ENCODE data around the gene OXNAD1. TPM values are rescaled to one million over a fixed set of nuclear protein-coding genes. Genes with fewer than 3 reads are reported as not detected.

Gene OXNAD1
- total RNA-seq, 5 donors from 2014 or later (not counting 1 experiment from before 2014, with no cell fraction given), result 78.5 to 218 (median 101) TPM

- H3K36me3 Mint-ChIP-seq, result peaks cover 44% of the 10 kb centered on the region
- POLR2A ChIA-PET, result interaction anchor here in 1 of 2 donors (0.7 to 1.1 kb wide), 2 partner anchors 27 to 525 kb away, joined by 3 read pairs; no protein-coding TSS in a partner anchor
- WGBS (ENCODE audit: insufficient coverage), result 100% methylated on average over 1 of the region's 5 CpGs
- peak overlapping the region; percentile 6 to 81 (median 37) for H3K4me3 Mint-ChIP-seq
- CTCF ChIA-PET, result interaction anchor here (0.8 to 5.9 kb wide), 8 partner anchors 13 to 233 kb away, joined by 3 to 75 read pairs (median 3); no protein-coding TSS in a partner anchor
- H3K4me1 ChIP-seq (ENCODE audit: control insufficient read depth in 1 of 2, extremely low read depth in 1 of 2, insufficient read depth in 2 of 2, low read length in 2 of 2), result peaks cover 69 to 81% of the 10 kb centered on the region in 2 experiments
- H3K4me1 Mint-ChIP-seq, result peaks cover 91 to 94% (median 92%) of the 10 kb centered on the region in 3 donors
- H3K27me3 ChIP-seq (replicated peaks in 1 of 2; ENCODE audit: control insufficient read depth in 2 of 2, extremely low read depth in 1 of 2, insufficient read depth in 2 of 2, low read length in 1 of 2), result no peaks in the 10 kb centered on the region
- peak in 3 of 4 experiments; percentile 3 to 30 (median 11) for ATAC-seq (replicated peaks in 1 of 4)
- H3K9me3 Mint-ChIP-seq, result no peaks in the 10 kb centered on the region
- H3K4me3 ChIP-seq (ENCODE audit: control insufficient read depth in 1 of 2, extremely low read depth in 1 of 2, low read length in 1 of 2), result peak overlapping the region in 1 of 2 donors; percentile 17
- H3K9me3 ChIP-seq, result no peaks in the 10 kb centered on the region
- peak overlapping the region; percentile 91 to 98 for H3K27ac Mint-ChIP-seq
- H3K27ac ChIP-seq (ENCODE audit: low read length), result peak overlapping the region; percentile 43
- DNase-seq, result no peak
- H3K36me3 ChIP-seq (ENCODE audit: control insufficient read depth in 2 of 2, extremely low read depth in 1 of 2, insufficient read depth in 1 of 2, low read length in 1 of 2), result peaks cover 6 to 82% of the 10 kb centered on the region in 2 donors
- H3K27me3 Mint-ChIP-seq, result no peaks in the 10 kb centered on the region
These were observed 52.0 kb downstream of the OXNAD1 start for GRCh38 chr3:16316847-16317560.

- H3K27ac Mint-ChIP-seq, result peak overlapping the region; percentile 91 to 98
- Histone ChIP-seq H3K9me3 (no peaks in the 10 kb centered on the region), H3K4me1 (ENCODE audit: control insufficient read depth in 1 of 2, extremely low read depth in 1 of 2, insufficient read depth in 2 of 2, low read length in 2 of 2) (peaks cover 63 to 77% of the 10 kb centered on the region in 2 experiments), H3K4me3 (ENCODE audit: control insufficient read depth in 1 of 2, extremely low read depth in 1 of 2, low read length in 1 of 2) (no peak overlapping the region), H3K27ac (ENCODE audit: low read length) (peak overlapping the region; percentile 43), H3K36me3 (ENCODE audit: control insufficient read depth in 2 of 2, extremely low read depth in 1 of 2, insufficient read depth in 1 of 2, low read length in 1 of 2) (peaks cover 12 to 82% of the 10 kb centered on the region in 2 donors), H3K27me3 (replicated peaks in 1 of 2; ENCODE audit: control insufficient read depth in 2 of 2, extremely low read depth in 1 of 2, insufficient read depth in 2 of 2, low read length in 1 of 2) (no peaks in the 10 kb centered on the region)
- no peaks in the 10 kb centered on the region for H3K27me3 Mint-ChIP-seq
- ChIA-PET CTCF (interaction anchor here (0.8 to 5.9 kb wide), 11 partner anchors 16 to 233 kb away, joined by 3 to 75 read pairs (median 3); partner anchors contain the start of genes DPH3 (in 1 of the 2) and OXNAD1 (in 1 of the 2)), POLR2A (interaction anchor here (0.5 to 1.2 kb wide), 4 partner anchors 27 to 525 kb away, joined by 3 to 6 read pairs (median 4); no protein-coding TSS in a partner anchor)
- H3K36me3 Mint-ChIP-seq, result peaks cover 46% of the 10 kb centered on the region
- peak overlapping the region in 1 of 3 donors; percentile 81 for H3K4me3 Mint-ChIP-seq
- 88% methylated on average over 6 of the region's 6 CpGs for WGBS (ENCODE audit: insufficient coverage)
- peak in 2 of 4 experiments; percentile 5 to 8 for ATAC-seq (replicated peaks in 1 of 4)
- no peak for DNase-seq
- H3K9me3 Mint-ChIP-seq, result no peaks in the 10 kb centered on the region
- peaks cover 87 to 90% (median 89%) of the 10 kb centered on the region in 3 donors for H3K4me1 Mint-ChIP-seq
These were observed 52.5 kb downstream of the OXNAD1 start for GRCh38 chr3:16317561-16317945.

GRCh38 chr3:16318176-16318575 lies 53.2 kb downstream of the OXNAD1 start:
- Histone ChIP-seq H3K27me3 (replicated peaks in 1 of 2; ENCODE audit: control insufficient read depth in 2 of 2, extremely low read depth in 1 of 2, insufficient read depth in 2 of 2, low read length in 1 of 2) (no peaks in the 10 kb centered on the region), H3K9me3 (no peaks in the 10 kb centered on the region), H3K4me1 (ENCODE audit: control insufficient read depth in 1 of 2, extremely low read depth in 1 of 2, insufficient read depth in 2 of 2, low read length in 2 of 2) (peaks cover 58 to 71% of the 10 kb centered on the region in 2 experiments), H3K27ac (ENCODE audit: low read length) (peak overlapping the region; percentile 43), H3K4me3 (ENCODE audit: control insufficient read depth in 1 of 2, extremely low read depth in 1 of 2, low read length in 1 of 2) (no peak overlapping the region), H3K36me3 (ENCODE audit: control insufficient read depth in 2 of 2, extremely low read depth in 1 of 2, insufficient read depth in 1 of 2, low read length in 1 of 2) (peaks cover 17 to 83% of the 10 kb centered on the region in 2 donors)
- 93% methylated on average over 3 of the region's 7 CpGs for WGBS (ENCODE audit: insufficient coverage)
- ATAC-seq (replicated peaks in 1 of 4) (no peak), DNase-seq (no peak)
- Mint-ChIP-seq H3K27ac (peak overlapping the region; percentile 91 to 98), H3K4me3 (peak overlapping the region in 1 of 3 donors; percentile 81), H3K27me3 (no peaks in the 10 kb centered on the region), H3K4me1 (peaks cover 81 to 86% (median 85%) of the 10 kb centered on the region in 3 donors), H3K9me3 (no peaks in the 10 kb centered on the region), H3K36me3 (peaks cover 46% of the 10 kb centered on the region)
- ChIA-PET POLR2A (interaction anchor here (0.6 to 1.2 kb wide), 3 partner anchors 22 to 30 kb away, joined by 3 to 4 read pairs (median 3); no protein-coding TSS in a partner anchor), CTCF (interaction anchor here (0.6 to 5.9 kb wide), 13 partner anchors 17 to 188 kb away, joined by 3 to 75 read pairs (median 3); partner anchors contain the start of genes DPH3 (in 1 of the 2) and OXNAD1 (in 1 of the 2))

- Histone ChIP-seq H3K4me3 (ENCODE audit: control insufficient read depth in 1 of 2, extremely low read depth in 1 of 2, low read length in 1 of 2) (no peak overlapping the region), H3K36me3 (ENCODE audit: control insufficient read depth in 2 of 2, extremely low read depth in 1 of 2, insufficient read depth in 1 of 2, low read length in 1 of 2) (peaks cover 17 to 83% of the 10 kb centered on the region in 2 donors), H3K9me3 (no peaks in the 10 kb centered on the region), H3K4me1 (ENCODE audit: control insufficient read depth in 1 of 2, extremely low read depth in 1 of 2, insufficient read depth in 2 of 2, low read length in 2 of 2) (peaks cover 46 to 65% of the 10 kb centered on the region in 2 experiments), H3K27me3 (replicated peaks in 1 of 2; ENCODE audit: control insufficient read depth in 2 of 2, extremely low read depth in 1 of 2, insufficient read depth in 2 of 2, low read length in 1 of 2) (no peaks in the 10 kb centered on the region), H3K27ac (ENCODE audit: low read length) (peak overlapping the region; percentile 43)
- peak overlapping the region in 2 of 3 donors; percentile 28 to 81 for H3K4me3 Mint-ChIP-seq
- ATAC-seq (replicated peaks in 1 of 4) (peak; percentile 72 to 85 (median 76)), DNase-seq (peak; percentile 58 to 91 (median 76))
- peak overlapping the region; percentile 91 to 98 for H3K27ac Mint-ChIP-seq
- H3K9me3 Mint-ChIP-seq, result no peaks in the 10 kb centered on the region
- H3K36me3 Mint-ChIP-seq, result peaks cover 51% of the 10 kb centered on the region
- WGBS (ENCODE audit: insufficient coverage), result 0% methylated on average over 2 of the region's 4 CpGs
- peaks cover 76 to 84% (median 81%) of the 10 kb centered on the region in 3 donors for H3K4me1 Mint-ChIP-seq
- ChIA-PET CTCF (interaction anchor here (0.6 to 5.9 kb wide), 20 partner anchors 17 to 68 kb away, joined by 3 to 75 read pairs (median 5); partner anchors contain the start of genes OXNAD1 (in 2 of the 2) and DPH3 (in 1 of the 2)), POLR2A (no interaction called here)
- no peaks in the 10 kb centered on the region for H3K27me3 Mint-ChIP-seq
These were observed 54.3 kb downstream of the OXNAD1 start for GRCh38 chr3:16319307-16319706.

- ChIA-PET POLR2A (interaction anchor here in 1 of 2 donors (0.6 kb wide), 1 partner anchor 755 kb away, joined by 3 read pairs; no protein-coding TSS in a partner anchor), CTCF (interaction anchor here (0.6 to 5.9 kb wide), 18 partner anchors 18 to 67 kb away, joined by 3 to 75 read pairs (median 8); partner anchors contain the start of gene OXNAD1 (in 2 of the 2))
- no peaks in the 10 kb centered on the region for H3K27me3 Mint-ChIP-seq
- Histone ChIP-seq H3K27me3 (replicated peaks in 1 of 2; ENCODE audit: control insufficient read depth in 2 of 2, extremely low read depth in 1 of 2, insufficient read depth in 2 of 2, low read length in 1 of 2) (no peaks in the 10 kb centered on the region), H3K36me3 (ENCODE audit: control insufficient read depth in 2 of 2, extremely low read depth in 1 of 2, insufficient read depth in 1 of 2, low read length in 1 of 2) (peaks cover 17 to 83% of the 10 kb centered on the region in 2 donors), H3K9me3 (no peaks in the 10 kb centered on the region), H3K4me3 (ENCODE audit: control insufficient read depth in 1 of 2, extremely low read depth in 1 of 2, low read length in 1 of 2) (no peak overlapping the region), H3K4me1 (ENCODE audit: control insufficient read depth in 1 of 2, extremely low read depth in 1 of 2, insufficient read depth in 2 of 2, low read length in 2 of 2) (peaks cover 42 to 61% of the 10 kb centered on the region in 2 experiments), H3K27ac (ENCODE audit: low read length) (peak overlapping the region; percentile 43)
- peak overlapping the region in 1 of 3 donors; percentile 81 for H3K4me3 Mint-ChIP-seq
- H3K4me1 Mint-ChIP-seq, result peaks cover 71 to 80% (median 78%) of the 10 kb centered on the region in 3 donors
- H3K27ac Mint-ChIP-seq, result peak overlapping the region; percentile 91 to 98
- WGBS (ENCODE audit: insufficient coverage), result no CpG with 5 or more reads among the region's 4 CpGs
- no peak for ATAC-seq (replicated peaks in 1 of 4)
- DNase-seq, result no peak
- H3K36me3 Mint-ChIP-seq, result peaks cover 52% of the 10 kb centered on the region
- no peaks in the 10 kb centered on the region for H3K9me3 Mint-ChIP-seq
These were observed 54.7 kb downstream of the OXNAD1 start for GRCh38 chr3:16319723-16320122.

- H3K4me3 Mint-ChIP-seq, result peak overlapping the region in 1 of 3 donors; percentile 6
- 100% methylated on average over 3 of the region's 3 CpGs for WGBS (ENCODE audit: insufficient coverage)
- H3K27ac Mint-ChIP-seq, result peak overlapping the region; percentile 91 to 98
- H3K27me3 Mint-ChIP-seq, result no peaks in the 10 kb centered on the region
- H3K36me3 Mint-ChIP-seq, result peaks cover 53% of the 10 kb centered on the region
- Histone ChIP-seq H3K4me1 (ENCODE audit: control insufficient read depth in 1 of 2, extremely low read depth in 1 of 2, insufficient read depth in 2 of 2, low read length in 2 of 2) (peaks cover 35 to 51% of the 10 kb centered on the region in 2 experiments), H3K9me3 (no peaks in the 10 kb centered on the region), H3K36me3 (ENCODE audit: control insufficient read depth in 2 of 2, extremely low read depth in 1 of 2, insufficient read depth in 1 of 2, low read length in 1 of 2) (peaks cover 23 to 93% of the 10 kb centered on the region in 2 donors), H3K27me3 (replicated peaks in 1 of 2; ENCODE audit: control insufficient read depth in 2 of 2, extremely low read depth in 1 of 2, insufficient read depth in 2 of 2, low read length in 1 of 2) (no peaks in the 10 kb centered on the region), H3K27ac (ENCODE audit: low read length) (peak overlapping the region; percentile 43), H3K4me3 (ENCODE audit: control insufficient read depth in 1 of 2, extremely low read depth in 1 of 2, low read length in 1 of 2) (no peak overlapping the region)
- H3K4me1 Mint-ChIP-seq, result peaks cover 62 to 74% (median 69%) of the 10 kb centered on the region in 3 donors
- CTCF ChIA-PET, result interaction anchor here (0.9 to 5.9 kb wide), 11 partner anchors 13 to 55 kb away, joined by 3 to 75 read pairs (median 10); partner anchors contain the start of gene OXNAD1 (in 2 of the 2)
- H3K9me3 Mint-ChIP-seq, result no peaks in the 10 kb centered on the region
- POLR2A ChIA-PET, result no interaction called here
- DNase-seq (no peak), ATAC-seq (replicated peaks in 1 of 4) (no peak)
These were observed 55.7 kb downstream of the OXNAD1 start for GRCh38 chr3:16320711-16321110.

Measured in T-cell (primary cell).